ENCODE data around the gene BRI3BP. TPM values are rescaled to one million over a fixed set of nuclear protein-coding genes. Genes with fewer than 3 reads are reported as not detected.
"Not testable (repeated sequence)": the region's sequence is repeated elsewhere in the genome, so short reads cannot be mapped to it uniquely, and the experiment has no call there.

The BRI3BP gene
- total and polyA plus RNA-seq, 2 experiments from 2014 or later, result 6.1 to 14.6 TPM

DNA sequence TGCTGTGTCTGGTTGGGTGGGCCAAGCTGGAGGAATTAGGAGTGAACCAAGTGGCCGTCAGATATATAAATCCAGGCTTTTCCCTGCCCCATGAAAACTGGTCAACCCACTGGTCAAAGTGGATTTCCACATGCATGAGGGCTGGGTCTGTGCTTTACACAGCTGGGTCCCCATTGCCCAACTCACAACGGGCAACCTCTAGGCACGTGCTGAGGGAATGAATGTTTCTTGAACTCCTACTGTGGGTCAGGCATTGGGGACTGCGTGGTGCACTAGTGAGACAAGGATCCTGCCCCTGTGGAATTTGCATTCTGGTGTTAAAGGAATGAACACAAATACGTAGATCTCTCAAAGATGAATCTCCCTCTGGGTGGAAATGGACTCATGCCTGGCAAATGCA, 64.3 kb downstream of the BRI3BP start:
- TF ChIP-seq, protein P1, sequence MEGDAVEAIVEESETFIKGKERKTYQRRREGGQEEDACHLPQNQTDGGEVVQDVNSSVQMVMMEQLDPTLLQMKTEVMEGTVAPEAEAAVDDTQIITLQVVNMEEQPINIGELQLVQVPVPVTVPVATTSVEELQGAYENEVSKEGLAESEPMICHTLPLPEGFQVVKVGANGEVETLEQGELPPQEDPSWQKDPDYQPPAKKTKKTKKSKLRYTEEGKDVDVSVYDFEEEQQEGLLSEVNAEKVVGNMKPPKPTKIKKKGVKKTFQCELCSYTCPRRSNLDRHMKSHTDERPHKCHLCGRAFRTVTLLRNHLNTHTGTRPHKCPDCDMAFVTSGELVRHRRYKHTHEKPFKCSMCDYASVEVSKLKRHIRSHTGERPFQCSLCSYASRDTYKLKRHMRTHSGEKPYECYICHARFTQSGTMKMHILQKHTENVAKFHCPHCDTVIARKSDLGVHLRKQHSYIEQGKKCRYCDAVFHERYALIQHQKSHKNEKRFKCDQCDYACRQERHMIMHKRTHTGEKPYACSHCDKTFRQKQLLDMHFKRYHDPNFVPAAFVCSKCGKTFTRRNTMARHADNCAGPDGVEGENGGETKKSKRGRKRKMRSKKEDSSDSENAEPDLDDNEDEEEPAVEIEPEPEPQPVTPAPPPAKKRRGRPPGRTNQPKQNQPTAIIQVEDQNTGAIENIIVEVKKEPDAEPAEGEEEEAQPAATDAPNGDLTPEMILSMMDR (IDR thresholded peaks at IDR 0.05; ENCODE audit: poor library complexity), result no peak
- no peak for TF ChIP-seq EZH2phosphoT487 (IDR thresholded peaks at IDR 0.05; ENCODE audit: low read depth, severe bottlenecking, unreplicated experiment)
- TF ChIP-seq EZH2 (IDR thresholded peaks at IDR 0.05; ENCODE audit: borderline replicate concordance), result no peak
- Histone ChIP-seq H3K9me3 (ENCODE audit: low read depth) (no peaks in the 10 kb centered on the region), H3K27me3 (no peaks in the 10 kb centered on the region), H3K4me3 (no peak overlapping the region), H4K20me1 (ENCODE audit: insufficient read depth, poor library complexity, severe bottlenecking) (no peaks in the 10 kb centered on the region), H3K4me2 (no peak overlapping the region), H2AFZ (no peak overlapping the region), H3K27ac (no peak overlapping the region), H3K9me2 (replicated peaks; ENCODE audit: insufficient read depth) (no peaks in the 10 kb centered on the region), H3K4me1 (ENCODE audit: insufficient read depth) (no peaks in the 10 kb centered on the region), H3K36me3 (replicated peaks; ENCODE audit: insufficient read depth, low read depth) (no peaks in the 10 kb centered on the region), H3K79me2 (no peaks in the 10 kb centered on the region)
- 85% methylated on average over 5 of the region's 5 CpGs for WGBS (ENCODE audit: low lambda C conversion rate, missing lambda C conversion rate)
- DNase-seq (ENCODE audit: low spot score), result no peak

DNA sequence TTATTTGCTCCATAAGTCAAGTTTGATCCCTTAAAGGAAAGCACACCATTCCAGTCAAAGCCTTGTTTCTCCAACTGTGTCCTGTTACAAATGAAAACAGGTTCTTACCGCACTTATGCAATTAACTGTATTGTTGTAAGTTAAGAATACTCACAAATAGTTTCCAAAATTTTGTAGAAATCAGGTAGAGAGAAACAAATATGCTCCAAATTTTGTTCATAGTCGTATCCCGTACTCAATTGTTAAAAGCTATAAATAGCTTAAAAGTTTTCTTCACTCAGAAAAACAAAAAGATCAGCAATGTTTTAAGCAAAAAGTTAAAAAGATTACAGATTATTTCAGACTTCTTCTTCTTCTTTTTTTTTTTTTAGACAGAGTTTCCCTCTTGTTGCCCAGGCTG, 67.8 kb downstream of the BRI3BP start:
- TF ChIP-seq EZH2 (IDR thresholded peaks at IDR 0.05; ENCODE audit: borderline replicate concordance), result no peak
- TF ChIP-seq EZH2phosphoT487 (IDR thresholded peaks at IDR 0.05; ENCODE audit: low read depth, severe bottlenecking, unreplicated experiment), result no peak
- TF ChIP-seq, protein P1 (IDR thresholded peaks at IDR 0.05; ENCODE audit: poor library complexity), result no peak
- no peak overlapping the region for H2AFZ ChIP-seq
- H3K4me1 ChIP-seq (ENCODE audit: insufficient read depth), result peaks cover 4% of the 10 kb centered on the region
- no peak overlapping the region for H3K4me3 ChIP-seq
- 97% methylated on average over 3 of the region's 3 CpGs for WGBS (ENCODE audit: low lambda C conversion rate, missing lambda C conversion rate)
- no peaks in the 10 kb centered on the region for H3K9me2 ChIP-seq (replicated peaks; ENCODE audit: insufficient read depth)
- H3K27ac ChIP-seq, result no peak overlapping the region
- DNase-seq (ENCODE audit: low spot score), result no peak
- no peaks in the 10 kb centered on the region for H3K27me3 ChIP-seq
- H4K20me1 ChIP-seq (ENCODE audit: insufficient read depth, poor library complexity, severe bottlenecking), result no peaks in the 10 kb centered on the region
- H3K36me3 ChIP-seq (replicated peaks; ENCODE audit: insufficient read depth, low read depth), result no peaks in the 10 kb centered on the region
- H3K9me3 ChIP-seq (ENCODE audit: low read depth), result no peaks in the 10 kb centered on the region
- peaks cover 7% of the 10 kb centered on the region for H3K79me2 ChIP-seq
- no peak overlapping the region for H3K4me2 ChIP-seq

DNA sequence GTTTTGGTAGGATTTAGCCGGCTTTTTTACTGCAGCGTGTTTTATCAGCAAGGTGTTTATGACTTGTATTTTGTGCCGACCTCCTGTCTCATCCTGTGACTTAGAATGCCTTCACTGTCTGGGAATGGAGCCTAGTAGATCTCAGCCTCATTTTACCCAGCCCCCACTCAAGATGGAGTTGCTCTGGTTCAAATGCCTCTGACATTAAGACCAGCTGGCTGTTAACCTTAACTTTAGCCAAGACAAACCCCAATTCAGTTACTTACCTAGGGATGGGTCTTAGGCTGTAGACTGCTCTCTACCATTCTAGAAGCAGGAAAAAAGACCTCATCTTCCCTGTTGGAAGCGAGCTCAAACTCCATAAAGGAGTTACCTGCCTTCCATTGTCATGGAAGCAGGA, 70.1 kb downstream of the BRI3BP start:
- not testable (repeated sequence) for DNase-seq (ENCODE audit: low spot score); H3K4me2 ChIP-seq; H3K4me1 ChIP-seq (ENCODE audit: insufficient read depth); H3K9me3 ChIP-seq (ENCODE audit: low read depth); H4K20me1 ChIP-seq (ENCODE audit: insufficient read depth, poor library complexity, severe bottlenecking); H3K4me3 ChIP-seq; H3K36me3 ChIP-seq (replicated peaks; ENCODE audit: insufficient read depth, low read depth); H3K27ac ChIP-seq; H3K27me3 ChIP-seq; H2AFZ ChIP-seq; H3K9me2 ChIP-seq (replicated peaks; ENCODE audit: insufficient read depth)
- WGBS (ENCODE audit: low lambda C conversion rate, missing lambda C conversion rate), result 88% methylated on average over 4 of the region's 4 CpGs
- peaks cover 27% of the 10 kb centered on the region for H3K79me2 ChIP-seq

DNA sequence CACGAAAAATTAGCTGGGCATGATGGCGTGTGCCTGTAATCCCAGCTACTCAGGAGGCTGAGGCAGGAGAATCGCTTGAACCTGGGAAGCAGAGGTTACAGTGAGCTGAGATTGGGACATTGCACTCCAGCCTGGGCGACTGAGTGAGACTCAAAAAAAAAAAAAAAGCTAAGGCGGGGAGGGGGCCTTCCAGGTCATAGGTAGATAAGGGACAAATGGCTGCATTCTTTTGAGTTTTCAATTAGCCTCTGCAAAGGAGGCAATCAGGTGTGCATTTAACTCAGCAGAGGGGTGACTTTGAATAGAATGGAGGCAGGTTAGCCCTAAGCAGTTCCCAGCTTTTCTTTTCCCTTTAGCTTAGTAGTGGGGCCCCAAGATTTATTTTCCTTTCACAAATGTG, 71.0 kb downstream of the BRI3BP start:
- no peak for TF ChIP-seq EZH2phosphoT487 (IDR thresholded peaks at IDR 0.05; ENCODE audit: low read depth, severe bottlenecking, unreplicated experiment)
- no peaks in the 10 kb centered on the region for H3K36me3 ChIP-seq (replicated peaks; ENCODE audit: insufficient read depth, low read depth)
- H3K4me2 ChIP-seq, result peak overlapping the region; percentile 93
- no peaks in the 10 kb centered on the region for H3K9me2 ChIP-seq (replicated peaks; ENCODE audit: insufficient read depth)
- no peak for DNase-seq (ENCODE audit: low spot score)
- H3K27me3 ChIP-seq, result no peaks in the 10 kb centered on the region
- H3K9me3 ChIP-seq (ENCODE audit: low read depth), result no peaks in the 10 kb centered on the region
- H3K79me2 ChIP-seq, result peaks cover 29% of the 10 kb centered on the region
- peak overlapping the region; percentile 14 for H3K27ac ChIP-seq
- peaks cover 4% of the 10 kb centered on the region for H3K4me1 ChIP-seq (ENCODE audit: insufficient read depth)
- H4K20me1 ChIP-seq (ENCODE audit: insufficient read depth, poor library complexity, severe bottlenecking), result peaks cover 3% of the 10 kb centered on the region
- H3K4me3 ChIP-seq, result no peak overlapping the region
- WGBS (ENCODE audit: low lambda C conversion rate, missing lambda C conversion rate), result 61% methylated on average over 5 of the region's 5 CpGs
- peak overlapping the region; percentile 87 for H2AFZ ChIP-seq
